HG03457 (cell line): ENCODE measurements around the gene TCERG1L.
"Not testable (repeated sequence)": the region's sequence is repeated elsewhere in the genome, so short reads cannot be mapped to it uniquely, and the experiment has no call there.

Experiments used
- ATAC-seq: cut with Tn5 transposase; IDR thresholded peaks from one replicate; pipeline ENCODE4 v1.9.1; 2021; ENCODE audit warnings: moderate number of reproducible peaks; ENCODE audit not compliant: unreplicated experiment

TCERG1L gene

GRCh38 chr10:131250454-131251145, 60.9 kb downstream of the TCERG1L start:
- ATAC-seq: no peak

DNA sequence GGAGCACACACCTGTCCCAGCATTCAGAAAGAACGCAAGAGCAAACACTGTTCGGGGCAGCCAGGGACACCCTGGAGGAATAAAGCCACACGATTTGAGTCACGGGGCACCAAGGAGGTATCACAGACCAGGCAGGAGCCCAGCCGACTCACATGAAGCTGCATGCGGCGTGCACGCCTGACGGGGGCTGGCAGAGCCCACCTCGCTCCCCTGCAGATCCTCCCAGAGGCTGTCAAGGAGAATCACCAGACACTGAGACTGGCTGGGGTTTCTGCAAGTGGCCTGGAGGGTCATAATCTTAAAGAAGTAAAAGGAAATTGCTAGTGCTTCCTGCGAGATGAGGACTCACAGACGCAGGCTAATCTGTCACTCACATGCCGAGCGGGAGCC, 61.6 kb downstream of the TCERG1L start:
- no peak for ATAC-seq

DNA sequence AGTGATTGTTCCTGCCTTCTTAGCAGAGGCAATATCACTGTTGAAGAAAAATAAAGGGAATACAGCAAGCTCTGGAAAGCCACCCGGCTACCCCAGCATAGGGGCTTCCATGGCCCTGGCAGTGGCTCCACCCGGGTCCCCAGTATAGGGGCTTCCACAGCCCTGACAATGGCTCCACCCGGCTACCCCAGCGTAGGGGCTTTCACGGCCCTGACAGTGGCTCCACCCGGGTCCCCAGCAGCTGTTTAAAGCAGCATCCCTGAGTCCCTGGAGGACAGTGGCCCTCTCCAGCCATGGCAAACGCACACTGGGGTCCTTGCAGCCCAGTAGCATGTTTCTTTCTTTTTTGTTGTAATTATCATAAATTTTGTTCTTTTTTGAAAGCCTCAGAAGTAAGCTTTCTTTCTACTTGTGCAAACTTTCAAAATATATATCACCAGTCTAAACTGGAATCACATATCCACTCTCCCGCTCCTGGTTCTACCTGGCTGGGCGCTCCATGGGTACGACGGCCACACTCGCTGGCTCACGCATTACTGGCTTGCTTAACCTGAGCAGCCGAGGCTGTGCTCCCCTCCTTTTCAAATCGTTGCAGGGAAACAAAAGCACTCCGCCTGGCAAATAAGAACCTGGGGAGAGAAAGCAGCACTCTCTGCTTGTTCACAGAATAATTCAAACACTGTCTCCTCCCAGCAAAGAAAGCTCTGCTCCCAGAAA, 62.1 kb downstream of the TCERG1L start:
- no peak for ATAC-seq

DNA sequence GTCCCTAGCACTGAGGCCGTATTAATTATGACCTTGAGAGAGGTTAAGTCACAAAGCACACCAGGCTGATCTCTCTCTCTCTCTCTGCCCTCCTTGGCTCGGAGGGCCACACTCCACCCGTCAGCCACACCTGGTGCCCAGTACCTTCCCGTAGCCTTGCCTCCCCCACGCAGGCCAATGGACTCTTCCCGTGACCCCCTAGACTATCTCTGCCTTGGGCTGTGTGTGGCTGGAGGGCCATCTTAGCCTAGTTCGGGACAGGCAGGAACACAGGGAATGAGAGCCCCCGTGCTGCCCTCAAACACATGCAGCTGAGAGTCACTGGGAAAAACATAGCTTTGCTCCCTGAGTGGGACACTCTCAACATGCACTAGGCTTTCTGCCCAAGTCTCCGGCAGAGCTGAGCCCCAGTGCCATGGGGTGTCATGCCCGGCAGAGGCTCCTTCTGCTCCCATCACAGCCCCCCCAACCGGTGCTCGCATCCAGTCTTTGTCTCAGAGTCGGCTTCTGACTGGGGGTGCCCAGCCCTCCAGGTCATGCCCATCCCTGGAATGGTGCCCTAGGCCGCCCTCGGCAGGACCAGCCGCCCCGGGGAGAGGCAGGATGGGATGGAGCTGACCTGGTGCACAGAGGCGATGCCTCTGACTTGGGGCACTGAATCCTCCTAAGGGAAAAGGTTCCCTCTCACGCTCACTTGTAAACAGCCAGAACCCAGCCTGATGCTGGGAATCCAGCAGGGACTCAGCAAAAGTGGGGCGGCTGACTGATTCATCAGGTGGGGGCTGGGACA, 63.0 kb downstream of the TCERG1L start:
- no peak for ATAC-seq

DNA sequence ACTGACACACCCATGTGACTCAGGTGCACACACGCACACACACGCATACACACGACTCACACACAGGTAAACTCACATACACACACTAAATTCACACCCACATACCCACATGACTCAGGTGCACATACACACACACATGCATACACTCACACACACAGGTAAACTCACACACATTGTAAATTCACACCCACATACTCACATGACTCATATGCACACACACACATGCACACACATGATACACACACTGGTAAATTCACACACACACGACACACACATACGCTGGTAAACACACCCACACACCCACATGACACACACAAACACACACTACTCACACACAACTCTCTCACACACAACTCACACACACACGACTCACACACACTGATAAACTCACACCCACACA, 63.6 kb downstream of the TCERG1L start:
- no peak for ATAC-seq

DNA sequence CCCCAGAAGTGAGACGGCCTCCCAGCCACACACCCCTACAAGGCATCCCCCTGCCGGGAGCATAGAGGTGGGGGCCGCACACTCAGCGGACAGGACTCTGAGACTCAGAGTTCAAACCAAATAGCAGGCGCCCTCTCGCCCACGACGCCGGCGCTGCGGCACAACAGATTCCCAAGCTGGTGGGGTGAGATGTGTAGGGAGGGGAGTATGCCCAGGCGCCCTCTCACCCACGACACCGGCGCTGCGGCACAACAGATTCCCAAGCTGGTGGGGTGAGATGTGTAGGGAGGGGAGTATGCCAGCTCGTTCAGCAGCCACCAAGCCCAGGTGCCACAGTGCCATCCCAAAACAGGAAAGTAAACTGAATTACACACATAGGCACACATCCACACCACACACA, 64.7 kb downstream of the TCERG1L start:
- ATAC-seq: no peak

- ATAC-seq: no peak
Measured at GRCh38 chr10:131246089-131246488, 65.4 kb downstream of the TCERG1L start.

GRCh38 chr10:131245475-131246059, 66.0 kb downstream of the TCERG1L start:
- no peak for ATAC-seq

DNA sequence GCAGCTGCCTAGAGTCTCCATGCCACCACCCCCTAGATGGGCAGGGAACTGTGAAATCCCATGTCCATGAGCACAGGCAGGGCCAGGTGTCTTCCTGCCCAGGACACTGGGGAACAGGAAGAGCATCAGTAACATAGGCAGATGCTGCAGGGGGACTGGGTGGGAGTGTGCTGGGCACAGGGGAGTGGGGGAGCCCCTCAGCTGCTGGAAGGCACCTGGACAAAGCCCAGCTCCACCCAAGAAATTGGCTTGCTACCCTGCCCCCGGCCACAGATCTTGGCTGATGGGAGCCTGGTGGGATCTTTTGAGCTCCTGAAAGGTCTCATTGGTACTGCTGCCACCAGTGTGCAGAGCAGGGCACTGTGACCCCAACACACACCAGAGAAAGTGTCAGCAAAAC, 66.7 kb downstream of the TCERG1L start:
- no peak for ATAC-seq

DNA sequence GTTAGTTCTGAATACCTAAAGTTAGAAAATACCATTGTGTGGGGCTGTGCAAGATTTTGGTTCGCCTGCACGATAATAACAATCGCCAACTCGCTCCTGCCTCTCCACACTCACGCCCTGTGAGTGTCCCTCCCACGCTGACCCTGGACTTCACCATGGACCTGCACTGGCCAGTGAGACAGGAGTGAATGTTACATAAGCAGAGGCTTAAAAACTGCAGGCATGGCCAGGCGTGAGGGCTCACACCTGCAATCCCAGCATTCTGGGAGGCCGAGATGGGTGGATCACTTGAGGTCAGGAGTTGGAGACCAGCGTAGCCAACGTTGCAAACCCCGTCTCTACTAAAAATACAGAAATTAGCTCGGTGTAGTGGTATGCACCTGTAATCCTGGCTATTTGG, 68.4 kb downstream of the TCERG1L start:
- no peak for ATAC-seq

- no peak for ATAC-seq
Measured at GRCh38 chr10:131242007-131242406, 69.5 kb downstream of the TCERG1L start.

- ATAC-seq: no peak
Measured at GRCh38 chr10:131240691-131241090, 70.8 kb downstream of the TCERG1L start.

DNA sequence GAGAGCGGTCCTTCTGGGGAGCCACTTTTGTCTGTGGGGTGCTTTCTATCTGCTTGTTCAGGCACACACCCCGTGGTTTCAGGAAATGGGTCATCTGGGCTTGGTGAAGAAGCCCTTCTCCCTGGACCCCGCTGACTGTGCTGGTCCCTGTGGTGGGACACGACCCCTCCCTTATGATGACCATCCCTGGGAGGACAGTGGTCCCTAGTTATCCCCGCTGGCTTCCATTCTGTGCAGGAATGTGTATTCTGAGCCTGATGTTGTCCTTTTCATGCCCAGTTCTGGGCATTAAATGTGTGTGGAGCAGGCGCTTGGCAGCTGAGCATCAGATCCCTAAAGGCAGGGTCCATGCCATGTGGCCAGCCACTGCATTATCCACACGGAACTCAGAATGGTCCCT, 71.6 kb downstream of the TCERG1L start:
- ATAC-seq: no peak

DNA sequence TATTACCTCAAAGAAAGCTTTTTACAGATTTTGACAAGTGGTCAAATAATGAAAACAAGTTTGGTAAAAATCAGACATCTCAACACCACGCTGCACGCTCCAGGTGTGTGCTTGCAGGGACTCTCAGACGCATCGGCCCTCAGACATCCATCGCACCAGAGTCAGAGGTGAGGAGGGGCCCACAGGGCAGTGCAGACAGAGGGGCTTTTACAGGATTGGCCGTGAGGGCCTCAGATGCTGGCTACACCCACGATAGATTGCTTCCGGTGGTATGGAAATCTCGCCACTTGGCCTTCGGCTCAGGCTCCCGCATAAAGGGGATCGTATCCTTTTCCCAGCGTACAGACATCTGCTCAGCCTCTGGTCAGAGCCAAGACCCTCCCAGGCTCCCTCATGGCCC, 72.1 kb downstream of the TCERG1L start:
- no peak for ATAC-seq

GRCh38 chr10:131238669-131239280, 72.7 kb downstream of the TCERG1L start:
- no peak for ATAC-seq

DNA sequence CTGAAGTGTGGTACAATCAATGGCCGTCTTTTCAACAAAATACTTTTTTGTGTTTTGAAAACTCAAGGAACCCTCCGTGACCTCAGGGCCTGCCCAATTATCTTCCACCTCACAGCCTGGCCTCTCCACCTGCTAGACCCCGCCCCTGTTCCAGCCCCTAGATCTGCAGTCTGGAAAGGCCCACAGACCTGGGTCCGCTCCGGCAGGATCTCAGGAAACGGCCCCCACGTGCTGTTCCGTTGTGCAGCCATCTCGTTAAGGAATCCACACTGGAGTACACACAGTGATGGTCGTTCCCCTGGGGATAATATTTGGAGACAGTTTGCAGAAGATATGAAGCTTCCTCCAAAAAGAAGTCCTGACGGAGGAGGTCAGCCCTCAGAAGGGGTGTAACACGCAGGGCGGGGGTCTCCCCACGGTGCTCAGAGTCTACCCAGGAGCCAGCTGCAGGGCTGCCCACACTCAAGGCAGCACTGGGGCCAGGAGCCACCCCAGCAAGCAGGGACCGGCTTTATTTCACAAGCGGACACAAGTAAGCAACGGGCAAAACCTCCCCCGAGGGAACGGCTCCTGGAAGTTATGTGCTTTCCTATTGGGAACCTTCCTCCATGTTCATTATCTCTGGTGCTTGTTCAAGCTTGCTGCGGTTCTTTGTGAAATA, 73.4 kb downstream of the TCERG1L start:
- ATAC-seq: no peak

GRCh38 chr10:131234606-131235005, 76.9 kb downstream of the TCERG1L start:
- not testable (repeated sequence) for ATAC-seq

DNA sequence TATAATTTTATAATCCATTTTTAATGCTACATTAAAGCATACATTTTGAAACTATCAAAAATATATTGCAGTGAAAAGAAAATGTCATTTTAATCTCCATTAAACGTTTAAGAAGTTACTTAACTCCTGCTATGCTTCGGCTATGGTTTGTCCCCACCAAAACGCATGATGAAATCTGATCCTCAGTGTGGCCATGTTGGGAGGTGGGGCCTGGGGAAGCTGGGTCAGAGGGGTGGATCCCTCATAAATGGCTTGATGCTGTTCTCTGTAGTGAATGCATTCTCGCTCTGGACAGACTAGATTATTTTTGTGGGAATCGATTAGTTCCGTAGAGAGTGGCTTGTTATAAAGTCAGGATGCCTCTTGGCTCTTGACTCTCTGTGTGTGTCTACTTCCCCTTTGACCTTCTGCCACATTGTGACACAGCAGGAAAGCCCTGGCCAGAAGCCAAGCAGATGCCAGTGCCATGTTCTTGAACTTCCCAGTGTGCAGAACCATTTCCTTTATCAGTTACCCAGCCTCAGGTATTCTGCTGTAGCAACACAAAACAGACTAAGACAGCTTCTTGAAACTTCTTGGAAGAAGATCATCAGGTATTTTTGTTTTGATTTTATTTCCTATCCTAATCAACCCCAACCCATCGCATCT, 77.8 kb downstream of the TCERG1L start:
- no peak for ATAC-seq

DNA sequence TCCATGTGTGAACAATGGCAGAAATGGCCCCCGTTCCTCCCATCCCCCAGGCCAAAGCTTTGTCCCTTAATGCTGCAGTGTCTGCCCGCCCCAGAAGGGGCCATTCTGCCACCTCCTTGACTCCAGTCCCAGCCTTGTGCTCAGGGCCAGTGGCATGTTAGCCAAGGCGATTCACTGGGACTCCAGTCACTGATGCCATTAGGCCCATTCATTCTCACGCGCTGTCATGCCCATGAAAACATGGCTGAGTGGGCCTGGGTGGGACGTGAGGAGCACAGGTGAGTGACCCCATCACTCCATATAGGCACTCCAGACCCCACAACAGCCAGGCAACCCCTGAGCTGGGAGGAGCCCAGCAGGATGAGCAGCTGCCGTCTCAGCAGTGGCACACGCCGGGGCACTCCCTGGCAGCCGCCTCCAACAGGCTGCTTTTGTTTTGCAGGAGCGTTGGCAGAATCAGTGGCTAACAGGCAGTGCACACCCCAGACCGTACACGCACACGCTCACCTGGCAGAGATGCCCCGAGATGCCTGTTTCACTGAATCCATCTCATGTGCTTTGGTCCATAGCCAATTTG, 79.5 kb downstream of the TCERG1L start:
- no peak for ATAC-seq
